Body of pancreas (tissue), 4 donors: ENCODE data around the gene PRPF39.

Experiments used
- CTCF ChIP-seq, 7 experiments: fragments of 450-650 bp in 4 of 7; fragments of 200-600 bp in 3 of 7; sonication (generic) in 3 of 7; IDR thresholded peaks; one replicate each; pipeline ENCODE4 v1.5.1; 2016 to 2019; ENCODE audit warnings: antibody characterized with exemption in 7 of 7
- POLR2A ChIP-seq, 3 donors: fragments of 450-650 bp; IDR thresholded peaks; one replicate each; pipeline ENCODE4 v1.6.1; 2016; ENCODE audit warnings: antibody characterized with exemption in 3 of 3, mild to moderate bottlenecking in 2 of 3

DNA sequence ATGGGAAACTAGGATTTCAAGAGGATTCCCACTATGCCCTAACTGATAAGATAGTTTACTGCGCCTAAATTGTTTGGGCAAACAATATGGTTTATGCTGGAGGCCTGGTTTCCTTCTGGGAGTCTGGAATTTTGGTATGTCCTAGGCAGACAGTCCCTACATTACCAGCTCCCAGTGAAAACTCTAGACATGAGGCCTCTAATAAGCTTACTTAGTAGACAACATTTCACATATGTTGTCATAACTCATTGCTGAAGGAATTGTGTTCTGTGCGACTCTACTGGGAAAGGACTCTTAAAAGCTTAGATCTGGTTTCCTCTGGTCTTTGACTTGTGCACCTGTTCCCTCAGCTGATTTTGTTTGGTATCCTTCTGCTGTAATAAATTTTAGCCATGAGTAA, 18.0 kb upstream of the PRPF39 start:
- TF ChIP-seq CTCF (IDR thresholded peaks at IDR 0.05) (no peak), POLR2A (IDR thresholded peaks at IDR 0.05) (no peak)
